Ovary (tissue), 3 donors: ENCODE data around the gene PPP1R15B.

Experiments used
- CTCF ChIP-seq, 3 donors: fragments of 450-650 bp in 2 of 3; fragments of 200-600 bp in 1 of 3; IDR thresholded peaks; one replicate each; pipeline versions ENCODE4 v1.5.1 to v1.8.0; 2016 to 2022; ENCODE audit warnings: antibody characterized with exemption in 3 of 3, mild to moderate bottlenecking in 1 of 3
- EP300 ChIP-seq: sonication (generic); formaldehyde crosslinking; IDR thresholded peaks from one replicate; pipeline ENCODE4 v1.6.1; 2017; ENCODE audit warnings: antibody characterized with exemption
- POLR2A ChIP-seq: fragments of 450-650 bp; IDR thresholded peaks from one replicate; pipeline ENCODE4 v1.6.1; 2017; ENCODE audit warnings: antibody characterized with exemption, mild to moderate bottlenecking, moderate library complexity
- donor health status: DM: no; HTN: no; CAD: no.

GRCh38 chr1:204362984-204363334, 48.7 kb downstream of the PPP1R15B start:
- TF ChIP-seq CTCF (IDR thresholded peaks at IDR 0.05) (no peak), POLR2A (no peak), EP300 (no peak)
